Bronchial epithelial cell (primary cell): ENCODE measurements around the gene TRIM2. TPM values are rescaled to one million over a fixed set of nuclear protein-coding genes. Genes with fewer than 3 reads are reported as not detected.

Source experiments
- DNase-seq: peaks from one replicate; pipeline ENCODE4 v3.0.0-alpha.2; 2010; ENCODE audit warnings: low read depth
- FAIRE-seq: peaks from 2 replicates; lab custom pipeline; 2011; peaks lifted over from hg19 to GRCh38; lab: Jason Lieb, UNC
- H3K27me3 ChIP-seq: 2 replicates; pipeline ENCODE4 v1.5.1; 2011; ENCODE audit warnings: low read length; ENCODE audit not compliant: control insufficient read depth, insufficient read depth
- H3K36me3 ChIP-seq: 2 replicates; pipeline ENCODE4 v1.5.1; 2011; ENCODE audit warnings: low read length; ENCODE audit not compliant: control insufficient read depth, insufficient read depth
- H3K4me3 ChIP-seq: 2 replicates; pipeline ENCODE4 v1.5.1; 2011; ENCODE audit warnings: mild to moderate bottlenecking, low read depth, low read length, control low read depth
- CTCF ChIP-seq: IDR thresholded peaks from 2 replicates; pipeline ENCODE4 v1.5.1; 2011; ENCODE audit warnings: mild to moderate bottlenecking, moderate library complexity, low read length, control low read depth, inconsistent platforms; ENCODE audit not compliant: insufficient read depth, severe bottlenecking
- total RNA-seq: library from RNA; depleted of rRNA; stranded (reverse); fragments of >200 nt; gene quantifications from 2 replicates; pipeline ENCODE4 v1.2.1, GENCODE V29; 2014

The TRIM2 gene
- total RNA-seq, 1 donor from 2014 or later = 7.1 TPM

- Histone ChIP-seq H3K27me3 (no peaks in the 10 kb centered on the region), H3K4me3 (no peak overlapping the region), H3K36me3 (no peaks in the 10 kb centered on the region)
- no peak for DNase-seq
- FAIRE-seq = no peak
- no peak for TF ChIP-seq CTCF
Measured at GRCh38 chr4:153375303-153375702, 171.1 kb downstream of the TRIM2 start.

- FAIRE-seq (no peak), DNase-seq (no peak)
- no peaks in the 10 kb centered on the region for H3K36me3 ChIP-seq
- no peak for TF ChIP-seq CTCF
- no peak overlapping the region for H3K4me3 ChIP-seq
- no peaks in the 10 kb centered on the region for H3K27me3 ChIP-seq
Measured at GRCh38 chr4:153383131-153383530, 178.9 kb downstream of the TRIM2 start.

DNA sequence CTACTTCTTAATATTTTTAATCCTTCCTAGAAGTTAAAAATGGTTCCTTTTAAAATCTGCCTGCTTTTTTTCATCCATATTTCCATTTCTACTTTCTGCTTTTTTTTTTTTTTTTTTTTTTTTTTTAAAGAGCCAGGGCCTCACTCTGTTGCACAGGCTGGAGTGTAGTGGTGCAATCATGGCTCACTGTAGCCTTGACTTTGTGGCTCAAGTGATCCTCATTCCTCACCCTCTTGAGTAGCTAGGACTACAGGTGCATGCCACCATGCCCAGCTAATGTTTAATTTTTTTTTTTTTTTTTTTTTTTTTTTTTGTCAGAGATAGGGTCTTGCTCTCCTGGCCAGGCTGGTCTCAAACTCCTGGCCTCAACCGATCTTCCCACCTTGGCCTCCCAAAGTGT is 179.9 kb downstream of the TRIM2 start:
- no peak for DNase-seq

DNA sequence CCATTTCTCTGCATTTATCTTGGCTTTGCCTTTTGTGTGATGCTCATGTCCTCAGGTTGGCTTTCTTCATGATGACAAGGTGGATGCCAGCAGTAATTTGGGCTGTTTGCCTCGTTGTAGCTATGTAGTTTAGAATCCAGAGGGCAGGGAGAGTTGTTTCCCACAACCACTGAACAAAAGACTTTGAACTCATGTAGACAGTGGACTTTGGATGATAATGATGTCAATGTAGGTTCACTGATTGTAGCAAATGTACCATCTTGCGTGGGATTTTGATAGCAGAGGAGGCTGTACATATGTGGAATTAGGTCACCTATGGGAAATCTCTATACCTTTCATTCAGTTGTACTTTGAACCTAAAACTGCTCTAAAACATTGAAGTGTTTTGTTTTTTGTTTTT is 181.5 kb downstream of the TRIM2 start:
- DNase-seq (no peak), FAIRE-seq (no peak)
- Histone ChIP-seq H3K4me3 (no peak overlapping the region), H3K36me3 (no peaks in the 10 kb centered on the region), H3K27me3 (no peaks in the 10 kb centered on the region)
- TF ChIP-seq CTCF = no peak

More for the DNA sequence above, 179.9 kb downstream of the TRIM2 start:
- TF ChIP-seq CTCF = no peak
- H3K36me3 ChIP-seq = no peaks in the 10 kb centered on the region
- no peak for FAIRE-seq
- no peaks in the 10 kb centered on the region for H3K27me3 ChIP-seq
- H3K4me3 ChIP-seq = no peak overlapping the region

DNA sequence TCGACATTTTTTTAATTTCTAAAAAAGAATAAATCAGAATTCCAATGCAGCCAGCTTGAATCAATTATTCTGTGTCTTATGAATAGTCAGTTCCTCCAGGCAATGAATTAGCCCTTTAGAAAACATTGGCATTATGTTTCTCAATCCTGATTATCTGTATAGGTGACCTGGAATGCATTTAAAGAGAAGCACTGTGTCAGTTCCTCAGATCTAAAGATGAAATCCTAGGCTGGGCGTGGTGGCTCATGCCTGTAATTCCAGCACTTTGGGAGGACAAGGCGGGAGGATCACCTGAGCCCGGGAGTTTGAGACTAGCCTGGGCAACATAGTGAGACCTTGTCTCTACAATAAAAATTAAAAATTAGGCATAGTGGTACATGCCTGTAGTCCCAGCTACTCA is 183.7 kb downstream of the TRIM2 start:
- no peak for TF ChIP-seq CTCF
- Histone ChIP-seq H3K36me3 (no peaks in the 10 kb centered on the region), H3K4me3 (no peak overlapping the region), H3K27me3 (no peaks in the 10 kb centered on the region)
- DNase-seq (no peak), FAIRE-seq (no peak)

Other genes starting within 250 kb of the TRIM2 start
- 1.0 and 1.3 TPM in 2 replicates for gene MND1, start 140.2 kb downstream of the TRIM2 start, total RNA-seq